Esophagus squamous epithelium (tissue), 4 donors: ENCODE measurements around the gene DOCK3.

Experiments
- POLR2A ChIP-seq, 4 donors: fragments of 450-650 bp; IDR thresholded peaks; one replicate each; pipeline ENCODE4 v1.6.1; 2017; ENCODE audit warnings: antibody characterized with exemption in 4 of 4, mild to moderate bottlenecking in 4 of 4, moderate library complexity in 3 of 4
- TF ChIP-seq, protein P1 (sequence below), 6 experiments: fragments of 450-650 bp in 4 of 6; fragments of 200-600 bp in 2 of 6; sonication (generic) in 2 of 6; IDR thresholded peaks; one replicate each; pipeline ENCODE4 v1.5.1; 2016 to 2019; ENCODE audit warnings: antibody characterized with exemption in 6 of 6, mild to moderate bottlenecking in 4 of 6, moderate library complexity in 4 of 6

DNA sequence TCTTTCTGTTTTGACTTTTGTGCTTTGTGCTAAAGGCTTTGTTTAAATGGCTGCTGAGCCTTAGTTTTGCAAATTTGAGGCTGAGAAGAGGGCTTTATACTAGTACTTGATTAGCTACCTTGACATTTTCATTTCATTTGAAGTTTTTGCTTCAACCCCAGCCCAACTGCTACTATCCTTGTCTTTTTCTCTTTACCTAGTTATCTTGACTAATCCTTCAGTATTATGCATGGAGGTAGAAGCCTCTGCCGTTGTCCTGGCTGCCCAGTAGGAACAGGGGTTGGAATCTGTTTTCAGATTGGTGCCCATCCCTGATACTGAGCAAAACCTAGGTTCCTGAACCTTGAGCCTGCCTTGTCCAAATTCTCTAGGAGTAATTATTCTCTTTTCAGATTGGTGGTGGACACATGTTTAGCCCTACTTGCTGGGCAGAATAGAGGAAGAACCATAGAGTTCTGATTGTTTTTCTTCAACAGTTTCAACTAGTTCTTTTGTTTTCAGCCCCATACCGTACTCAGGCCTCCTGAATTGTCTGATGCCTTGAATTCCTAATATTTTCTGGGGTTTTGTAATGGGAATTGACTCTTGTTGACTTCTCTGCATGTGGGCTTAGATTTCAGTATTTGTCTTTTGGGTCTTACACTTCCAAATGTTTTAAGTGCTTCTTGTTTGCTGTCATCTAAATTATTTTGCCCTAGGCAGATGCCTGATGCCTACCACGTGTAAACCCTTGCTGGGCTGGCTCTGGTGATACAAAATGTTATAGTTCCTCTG lies 143.2 kb downstream of the DOCK3 start:
- TF ChIP-seq, protein P1, sequence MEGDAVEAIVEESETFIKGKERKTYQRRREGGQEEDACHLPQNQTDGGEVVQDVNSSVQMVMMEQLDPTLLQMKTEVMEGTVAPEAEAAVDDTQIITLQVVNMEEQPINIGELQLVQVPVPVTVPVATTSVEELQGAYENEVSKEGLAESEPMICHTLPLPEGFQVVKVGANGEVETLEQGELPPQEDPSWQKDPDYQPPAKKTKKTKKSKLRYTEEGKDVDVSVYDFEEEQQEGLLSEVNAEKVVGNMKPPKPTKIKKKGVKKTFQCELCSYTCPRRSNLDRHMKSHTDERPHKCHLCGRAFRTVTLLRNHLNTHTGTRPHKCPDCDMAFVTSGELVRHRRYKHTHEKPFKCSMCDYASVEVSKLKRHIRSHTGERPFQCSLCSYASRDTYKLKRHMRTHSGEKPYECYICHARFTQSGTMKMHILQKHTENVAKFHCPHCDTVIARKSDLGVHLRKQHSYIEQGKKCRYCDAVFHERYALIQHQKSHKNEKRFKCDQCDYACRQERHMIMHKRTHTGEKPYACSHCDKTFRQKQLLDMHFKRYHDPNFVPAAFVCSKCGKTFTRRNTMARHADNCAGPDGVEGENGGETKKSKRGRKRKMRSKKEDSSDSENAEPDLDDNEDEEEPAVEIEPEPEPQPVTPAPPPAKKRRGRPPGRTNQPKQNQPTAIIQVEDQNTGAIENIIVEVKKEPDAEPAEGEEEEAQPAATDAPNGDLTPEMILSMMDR (IDR thresholded peaks at IDR 0.05): no peak
- TF ChIP-seq POLR2A (IDR thresholded peaks at IDR 0.05): no peak
